ENCODE data around the gene FYTTD1. TPM values are rescaled to one million over a fixed set of nuclear protein-coding genes. Genes with fewer than 3 reads are reported as not detected.
A peak's percentile ranks its signal among the peaks of the same experiment; 100 is the strongest.

The FYTTD1 gene
- total RNA-seq, 1 donor from 2014 or later = 51.6 TPM

DNA sequence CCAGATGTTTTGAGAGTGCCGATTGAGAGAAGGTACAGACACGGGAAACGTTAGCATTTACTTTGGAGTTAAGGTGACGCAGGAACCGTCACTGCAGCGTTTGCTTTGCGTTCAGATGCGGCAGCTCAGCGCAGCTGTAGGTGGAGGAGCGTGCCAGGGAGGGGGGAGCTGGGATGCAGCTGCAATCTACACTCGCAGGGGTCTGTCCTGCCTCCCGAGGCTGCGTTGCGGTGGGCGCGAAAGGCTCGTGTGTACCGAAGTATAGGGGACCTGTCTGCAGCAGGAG lies 425 bp upstream of the FYTTD1 start:
- peaks cover 4% of the 10 kb centered on the region for H3K27me3 Mint-ChIP-seq (ENCODE audit: unreplicated experiment)
- H3K27ac Mint-ChIP-seq (ENCODE audit: unreplicated experiment) = peak overlapping the region; percentile 93
- peaks cover 4% of the 10 kb centered on the region for H3K4me1 Mint-ChIP-seq (ENCODE audit: low read depth, unreplicated experiment)
- H3K4me3 Mint-ChIP-seq (ENCODE audit: unreplicated experiment) = peak overlapping the region; percentile 98
- peak; percentile 67 for DNase-seq
- H3K9me3 Mint-ChIP-seq (ENCODE audit: unreplicated experiment) = peaks cover 11% of the 10 kb centered on the region
- TF ChIP-seq, protein P1, sequence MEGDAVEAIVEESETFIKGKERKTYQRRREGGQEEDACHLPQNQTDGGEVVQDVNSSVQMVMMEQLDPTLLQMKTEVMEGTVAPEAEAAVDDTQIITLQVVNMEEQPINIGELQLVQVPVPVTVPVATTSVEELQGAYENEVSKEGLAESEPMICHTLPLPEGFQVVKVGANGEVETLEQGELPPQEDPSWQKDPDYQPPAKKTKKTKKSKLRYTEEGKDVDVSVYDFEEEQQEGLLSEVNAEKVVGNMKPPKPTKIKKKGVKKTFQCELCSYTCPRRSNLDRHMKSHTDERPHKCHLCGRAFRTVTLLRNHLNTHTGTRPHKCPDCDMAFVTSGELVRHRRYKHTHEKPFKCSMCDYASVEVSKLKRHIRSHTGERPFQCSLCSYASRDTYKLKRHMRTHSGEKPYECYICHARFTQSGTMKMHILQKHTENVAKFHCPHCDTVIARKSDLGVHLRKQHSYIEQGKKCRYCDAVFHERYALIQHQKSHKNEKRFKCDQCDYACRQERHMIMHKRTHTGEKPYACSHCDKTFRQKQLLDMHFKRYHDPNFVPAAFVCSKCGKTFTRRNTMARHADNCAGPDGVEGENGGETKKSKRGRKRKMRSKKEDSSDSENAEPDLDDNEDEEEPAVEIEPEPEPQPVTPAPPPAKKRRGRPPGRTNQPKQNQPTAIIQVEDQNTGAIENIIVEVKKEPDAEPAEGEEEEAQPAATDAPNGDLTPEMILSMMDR (IDR thresholded peaks at IDR 0.05; ENCODE audit: partially characterized antibody, unreplicated experiment) = no peak
- H3K36me3 Mint-ChIP-seq (ENCODE audit: unreplicated experiment) = no peaks in the 10 kb centered on the region

DNA sequence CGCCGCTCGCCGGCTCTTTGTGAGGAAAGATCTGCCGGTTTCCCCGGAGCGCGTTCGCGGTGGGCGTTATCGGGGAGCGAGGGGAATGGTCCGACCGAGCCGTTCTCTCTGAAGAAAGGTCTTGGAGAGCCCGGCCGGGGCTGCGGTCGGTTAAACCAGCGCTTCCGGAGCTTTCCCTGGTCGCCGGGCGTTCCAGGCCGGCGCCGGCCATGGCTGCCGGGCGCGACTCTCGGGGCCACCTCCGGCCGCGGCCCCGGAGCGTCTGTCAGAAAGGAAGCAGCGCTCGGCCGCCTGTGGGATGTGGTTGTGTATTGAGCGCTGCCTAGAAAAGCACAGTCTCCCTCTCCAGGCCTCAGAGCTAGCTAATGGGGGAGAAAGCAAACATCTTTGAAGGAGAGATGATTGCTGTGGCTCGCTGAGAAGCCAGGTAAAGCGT lies 731 bp downstream of the FYTTD1 start:
- peaks cover 4% of the 10 kb centered on the region for H3K4me1 Mint-ChIP-seq (ENCODE audit: low read depth, unreplicated experiment)
- TF ChIP-seq, protein P1 (IDR thresholded peaks at IDR 0.05; ENCODE audit: partially characterized antibody, unreplicated experiment) = no peak
- H3K4me3 Mint-ChIP-seq (ENCODE audit: unreplicated experiment) = peak overlapping the region; percentile 95
- peak; percentile 75 for DNase-seq
- H3K27me3 Mint-ChIP-seq (ENCODE audit: unreplicated experiment) = peaks cover 4% of the 10 kb centered on the region
- H3K36me3 Mint-ChIP-seq (ENCODE audit: unreplicated experiment) = no peaks in the 10 kb centered on the region
- peaks cover 11% of the 10 kb centered on the region for H3K9me3 Mint-ChIP-seq (ENCODE audit: unreplicated experiment)
- H3K27ac Mint-ChIP-seq (ENCODE audit: unreplicated experiment) = peak overlapping the region; percentile 89

DNA sequence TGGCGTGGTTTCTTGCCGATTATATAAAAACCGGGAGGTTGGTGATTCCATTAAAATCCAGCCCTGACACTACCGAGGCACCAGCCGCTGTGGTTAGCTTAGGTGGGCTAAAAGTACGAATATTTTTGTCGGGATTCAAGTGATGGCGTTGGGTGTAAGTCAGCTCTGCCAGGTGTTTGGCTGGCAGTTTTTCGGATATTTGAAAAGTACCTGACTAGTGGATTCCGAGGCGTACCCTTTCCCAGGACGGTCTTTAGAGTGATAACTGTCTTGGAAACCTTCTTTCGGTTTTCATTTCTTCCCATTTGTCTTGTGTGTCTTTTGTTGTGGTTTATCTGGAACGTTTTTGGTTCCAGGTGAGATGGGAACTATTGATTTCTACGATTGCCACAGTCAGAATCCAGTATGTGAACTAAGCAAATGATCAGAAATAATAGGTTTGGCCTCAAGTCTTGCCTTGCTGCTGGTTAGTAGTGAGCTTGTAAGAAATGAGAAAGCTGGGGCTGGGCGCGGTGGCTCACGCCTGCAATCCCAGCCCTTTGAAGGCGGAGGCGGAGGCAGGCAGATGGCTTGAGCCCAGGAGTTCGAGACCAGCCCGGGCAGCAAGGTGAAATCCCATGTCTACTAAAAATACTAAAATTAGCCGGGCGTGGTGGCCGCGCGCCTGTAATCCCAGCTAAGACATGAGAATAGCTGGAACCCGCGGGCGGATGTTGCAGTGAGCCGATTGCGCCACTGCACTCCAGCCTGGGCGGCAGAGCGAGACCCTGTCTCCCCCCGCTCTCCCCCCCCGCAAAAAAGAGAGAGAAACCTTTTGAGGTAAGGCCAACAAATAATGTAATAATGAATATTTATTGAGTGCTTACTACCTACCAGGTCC lies 1.4 kb downstream of the FYTTD1 start:
- DNase-seq = peak; percentile 33
- H3K4me1 Mint-ChIP-seq (ENCODE audit: low read depth, unreplicated experiment) = peaks cover 4% of the 10 kb centered on the region
- H3K27me3 Mint-ChIP-seq (ENCODE audit: unreplicated experiment) = peaks cover 4% of the 10 kb centered on the region
- no peaks in the 10 kb centered on the region for H3K36me3 Mint-ChIP-seq (ENCODE audit: unreplicated experiment)
- peak overlapping the region; percentile 89 for H3K27ac Mint-ChIP-seq (ENCODE audit: unreplicated experiment)
- peaks cover 11% of the 10 kb centered on the region for H3K9me3 Mint-ChIP-seq (ENCODE audit: unreplicated experiment)
- TF ChIP-seq, protein P1 (IDR thresholded peaks at IDR 0.05; ENCODE audit: partially characterized antibody, unreplicated experiment) = no peak
- H3K4me3 Mint-ChIP-seq (ENCODE audit: unreplicated experiment) = peak overlapping the region; percentile 95

DNA sequence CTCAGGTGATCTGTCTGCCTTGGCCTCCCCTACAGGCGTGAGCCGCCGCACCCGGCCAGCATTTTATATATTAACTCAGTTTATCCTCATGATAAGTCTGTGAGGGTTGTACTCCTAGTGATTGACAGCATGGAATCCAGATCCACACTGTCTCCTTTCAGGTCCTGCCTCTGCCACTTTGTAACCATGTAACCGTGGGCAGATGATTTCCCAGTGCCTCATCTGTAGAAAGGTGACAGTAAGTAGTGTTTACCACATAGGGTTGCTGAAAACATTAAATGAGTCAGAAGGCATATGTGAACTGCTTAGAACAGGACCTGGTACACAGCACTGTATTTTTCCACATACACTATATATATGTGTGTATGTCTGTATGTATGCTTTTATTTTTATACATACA lies 2.4 kb downstream of the FYTTD1 start:
- H3K9me3 Mint-ChIP-seq (ENCODE audit: unreplicated experiment) = peaks cover 11% of the 10 kb centered on the region

DNA sequence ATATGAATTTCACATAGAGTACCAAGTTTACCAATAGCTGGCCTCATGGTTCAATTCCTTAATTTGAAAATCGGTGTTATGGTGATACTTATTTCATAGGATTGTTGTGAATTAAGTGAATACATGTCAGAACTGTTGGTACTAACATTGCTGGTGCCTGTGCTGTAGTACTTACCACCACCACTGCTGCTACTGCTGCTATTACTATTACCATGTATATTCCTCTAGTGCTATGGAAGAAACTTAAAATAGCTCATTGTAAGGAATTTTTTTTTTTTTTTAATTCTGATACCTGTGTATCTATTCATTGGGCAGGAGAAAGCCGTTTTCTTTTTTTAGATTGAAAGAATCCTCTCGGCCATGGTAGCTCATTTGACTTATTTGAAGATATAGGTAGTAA lies 3.6 kb downstream of the FYTTD1 start:
- TF ChIP-seq, protein P1 (IDR thresholded peaks at IDR 0.05; ENCODE audit: partially characterized antibody, unreplicated experiment) = no peak
- no peak for DNase-seq
- peaks cover 4% of the 10 kb centered on the region for H3K4me1 Mint-ChIP-seq (ENCODE audit: low read depth, unreplicated experiment)
- H3K36me3 Mint-ChIP-seq (ENCODE audit: unreplicated experiment) = no peaks in the 10 kb centered on the region
- H3K27me3 Mint-ChIP-seq (ENCODE audit: unreplicated experiment) = peaks cover 4% of the 10 kb centered on the region
- peaks cover 11% of the 10 kb centered on the region for H3K9me3 Mint-ChIP-seq (ENCODE audit: unreplicated experiment)
- H3K27ac Mint-ChIP-seq (ENCODE audit: unreplicated experiment) = no peak overlapping the region
- no peak overlapping the region for H3K4me3 Mint-ChIP-seq (ENCODE audit: unreplicated experiment)

More for the DNA sequence above, 2.4 kb downstream of the FYTTD1 start:
- TF ChIP-seq, protein P1 (IDR thresholded peaks at IDR 0.05; ENCODE audit: partially characterized antibody, unreplicated experiment) = no peak
- peak overlapping the region; percentile 82 for H3K4me3 Mint-ChIP-seq (ENCODE audit: unreplicated experiment)
- H3K4me1 Mint-ChIP-seq (ENCODE audit: low read depth, unreplicated experiment) = peaks cover 4% of the 10 kb centered on the region
- H3K27me3 Mint-ChIP-seq (ENCODE audit: unreplicated experiment) = peaks cover 4% of the 10 kb centered on the region
- H3K36me3 Mint-ChIP-seq (ENCODE audit: unreplicated experiment) = no peaks in the 10 kb centered on the region
- H3K27ac Mint-ChIP-seq (ENCODE audit: unreplicated experiment) = peak overlapping the region; percentile 52
- DNase-seq = no peak

Measured in glutamatergic neuron (in vitro differentiated cells).